Type B pancreatic cell (in vitro differentiated cells): ENCODE results near the gene LEKR1. TPM values are rescaled to one million over a fixed set of nuclear protein-coding genes. Genes with fewer than 3 reads are reported as not detected.

ENCODE experiments used
- DNase-seq: peaks from one replicate; pipeline ENCODE4 v3.0.0; 2021; ENCODE audit warnings: mixed read lengths; ENCODE audit not compliant: unreplicated experiment; ENCODE audit errors: extremely low spot score
- H3K27ac Mint-ChIP-seq: 2 replicates; pipeline ENCODE4 v1.8.0; 2021; ENCODE audit warnings: mild to moderate bottlenecking, mixed read lengths
- H3K27me3 Mint-ChIP-seq: 2 replicates; pipeline ENCODE4 v1.8.0; 2021; ENCODE audit warnings: mixed read lengths
- H3K36me3 Mint-ChIP-seq: 2 replicates; pipeline ENCODE4 v1.8.0; 2021; ENCODE audit warnings: mixed read lengths
- H3K4me1 Mint-ChIP-seq: one replicate; pipeline ENCODE4 v1.8.0; 2021; ENCODE audit warnings: mixed read lengths; ENCODE audit not compliant: unreplicated experiment
- H3K4me3 Mint-ChIP-seq: 2 replicates; pipeline ENCODE4 v1.8.0; 2021; ENCODE audit warnings: mild to moderate bottlenecking, mixed read lengths
- H3K9me3 Mint-ChIP-seq: 2 replicates; pipeline ENCODE4 v1.8.0; 2021; ENCODE audit warnings: mixed read lengths
- total RNA-seq: library from RNA; stranded (reverse); gene quantifications from 2 replicates; pipeline ENCODE4 v1.2.1, GENCODE V29; 2021; ENCODE audit warnings: low replicate concordance
- TF ChIP-seq, protein P1 (sequence below): fragments of 200-600 bp; sonication (generic); conservative IDR thresholded peaks from 2 replicates; pipeline ENCODE4 v1.5.0; 2021; ENCODE audit warnings: antibody characterized with exemption, mild to moderate bottlenecking

The LEKR1 gene
- total RNA-seq, 1 donor from 2014 or later = 1.6 TPM

DNA sequence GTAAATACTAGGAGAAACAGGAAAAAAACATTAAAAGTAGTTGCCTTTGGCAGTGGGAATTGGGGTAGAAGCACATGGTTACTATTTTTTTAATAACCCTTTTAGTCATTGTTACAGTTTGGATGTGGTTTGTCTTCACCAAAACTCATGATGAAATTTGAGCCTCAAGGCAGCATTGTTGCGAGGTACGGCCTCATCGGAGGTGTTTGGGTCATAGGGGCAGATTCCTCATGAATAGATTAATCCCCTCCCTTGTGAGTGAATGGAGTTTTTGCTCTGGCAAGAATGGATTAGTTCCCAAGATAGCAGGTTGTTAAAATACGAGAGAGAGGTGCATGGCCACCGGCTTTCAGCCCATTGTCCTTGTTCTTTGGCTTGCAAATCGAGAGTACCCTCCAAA lies 92.6 kb downstream of the LEKR1 start:
- TF ChIP-seq, protein P1, sequence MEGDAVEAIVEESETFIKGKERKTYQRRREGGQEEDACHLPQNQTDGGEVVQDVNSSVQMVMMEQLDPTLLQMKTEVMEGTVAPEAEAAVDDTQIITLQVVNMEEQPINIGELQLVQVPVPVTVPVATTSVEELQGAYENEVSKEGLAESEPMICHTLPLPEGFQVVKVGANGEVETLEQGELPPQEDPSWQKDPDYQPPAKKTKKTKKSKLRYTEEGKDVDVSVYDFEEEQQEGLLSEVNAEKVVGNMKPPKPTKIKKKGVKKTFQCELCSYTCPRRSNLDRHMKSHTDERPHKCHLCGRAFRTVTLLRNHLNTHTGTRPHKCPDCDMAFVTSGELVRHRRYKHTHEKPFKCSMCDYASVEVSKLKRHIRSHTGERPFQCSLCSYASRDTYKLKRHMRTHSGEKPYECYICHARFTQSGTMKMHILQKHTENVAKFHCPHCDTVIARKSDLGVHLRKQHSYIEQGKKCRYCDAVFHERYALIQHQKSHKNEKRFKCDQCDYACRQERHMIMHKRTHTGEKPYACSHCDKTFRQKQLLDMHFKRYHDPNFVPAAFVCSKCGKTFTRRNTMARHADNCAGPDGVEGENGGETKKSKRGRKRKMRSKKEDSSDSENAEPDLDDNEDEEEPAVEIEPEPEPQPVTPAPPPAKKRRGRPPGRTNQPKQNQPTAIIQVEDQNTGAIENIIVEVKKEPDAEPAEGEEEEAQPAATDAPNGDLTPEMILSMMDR = no peak
- Mint-ChIP-seq H3K9me3 (no peaks in the 10 kb centered on the region), H3K36me3 (peaks cover 3% of the 10 kb centered on the region), H3K4me1 (no peaks in the 10 kb centered on the region), H3K4me3 (no peak overlapping the region), H3K27me3 (no peaks in the 10 kb centered on the region), H3K27ac (no peak overlapping the region)
- no peak for DNase-seq

DNA sequence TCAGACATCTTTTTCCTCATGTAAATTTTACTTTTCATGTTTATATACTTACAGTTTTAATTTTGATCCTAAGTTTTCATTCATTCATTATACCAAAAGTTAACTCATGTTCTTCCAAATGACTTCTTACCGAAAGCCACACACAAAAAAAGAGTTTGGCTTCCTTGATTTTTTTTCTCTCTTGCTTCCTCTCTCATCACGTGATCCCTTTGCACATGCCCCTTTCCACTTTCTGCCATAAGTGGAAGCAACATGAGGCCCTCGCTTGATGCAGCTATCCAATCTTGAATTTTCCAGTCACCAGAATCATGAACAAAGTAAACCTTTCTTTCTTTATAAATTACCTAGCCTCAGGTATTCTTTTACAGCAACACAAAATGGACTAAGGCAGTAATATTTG lies 93.7 kb downstream of the LEKR1 start:
- no peaks in the 10 kb centered on the region for H3K4me1 Mint-ChIP-seq
- no peak for DNase-seq
- no peaks in the 10 kb centered on the region for H3K27me3 Mint-ChIP-seq
- peaks cover 8% of the 10 kb centered on the region for H3K36me3 Mint-ChIP-seq
- H3K4me3 Mint-ChIP-seq = no peak overlapping the region
- peaks cover 5% of the 10 kb centered on the region for H3K9me3 Mint-ChIP-seq
- TF ChIP-seq, protein P1 = no peak
- no peak overlapping the region for H3K27ac Mint-ChIP-seq

DNA sequence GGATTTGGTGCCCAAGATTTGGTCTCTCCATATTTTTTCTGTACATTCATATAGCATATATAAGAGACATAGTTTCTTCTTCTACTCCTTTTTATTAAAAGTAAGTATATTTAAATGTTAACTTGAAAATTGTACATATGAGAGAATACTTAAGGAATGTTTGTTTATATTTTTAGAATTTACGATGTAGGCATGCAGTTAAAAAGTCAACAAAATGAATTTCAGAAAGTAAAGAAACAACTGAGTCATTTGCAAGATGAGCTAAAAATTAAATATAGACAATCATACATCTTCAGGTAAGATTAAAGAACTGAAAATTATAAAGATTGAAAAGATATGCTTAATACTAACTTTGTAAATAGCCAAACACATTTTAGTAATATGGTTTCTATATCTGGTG lies 94.2 kb downstream of the LEKR1 start:
- H3K9me3 Mint-ChIP-seq = peaks cover 5% of the 10 kb centered on the region
- no peaks in the 10 kb centered on the region for H3K27me3 Mint-ChIP-seq
- H3K4me3 Mint-ChIP-seq = no peak overlapping the region
- peaks cover 6% of the 10 kb centered on the region for H3K36me3 Mint-ChIP-seq
- no peak overlapping the region for H3K27ac Mint-ChIP-seq
- TF ChIP-seq, protein P1 = no peak
- DNase-seq = no peak
- no peaks in the 10 kb centered on the region for H3K4me1 Mint-ChIP-seq

GRCh38 chr3:156923349-156923748 lies 97.2 kb downstream of the LEKR1 start:
- Mint-ChIP-seq H3K27me3 (no peaks in the 10 kb centered on the region), H3K27ac (no peak overlapping the region), H3K4me1 (no peaks in the 10 kb centered on the region), H3K36me3 (peaks cover 6% of the 10 kb centered on the region), H3K9me3 (peaks cover 5% of the 10 kb centered on the region), H3K4me3 (no peak overlapping the region)
- DNase-seq = no peak
- TF ChIP-seq, protein P1 = no peak

GRCh38 chr3:156938724-156939123 lies 112.6 kb downstream of the LEKR1 start:
- Mint-ChIP-seq H3K9me3 (no peaks in the 10 kb centered on the region), H3K27me3 (no peaks in the 10 kb centered on the region), H3K36me3 (no peaks in the 10 kb centered on the region), H3K27ac (no peak overlapping the region), H3K4me3 (no peak overlapping the region), H3K4me1 (no peaks in the 10 kb centered on the region)
- no peak for DNase-seq
- TF ChIP-seq, protein P1 = no peak

DNA sequence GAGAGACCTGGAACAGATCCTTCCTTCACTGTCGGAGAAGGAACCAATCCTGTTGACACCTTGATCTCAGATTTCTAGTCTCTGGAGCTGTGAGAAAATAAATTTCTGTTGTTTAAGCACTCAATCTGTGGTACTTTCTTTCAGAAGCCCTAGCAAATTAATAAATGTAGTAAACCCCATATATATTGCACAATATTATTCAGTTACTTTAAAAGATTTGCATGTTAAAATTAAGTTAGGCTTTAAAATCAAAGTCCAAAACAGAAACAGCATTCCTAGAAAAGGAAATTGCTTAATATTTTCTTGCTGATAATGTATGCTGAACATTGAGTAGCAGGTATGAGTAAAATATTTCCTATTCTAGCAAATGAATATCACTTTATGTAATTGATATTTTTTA lies 113.2 kb downstream of the LEKR1 start:
- H3K27ac Mint-ChIP-seq = no peak overlapping the region
- TF ChIP-seq, protein P1 = no peak
- H3K27me3 Mint-ChIP-seq = no peaks in the 10 kb centered on the region
- H3K4me1 Mint-ChIP-seq = no peaks in the 10 kb centered on the region
- H3K36me3 Mint-ChIP-seq = no peaks in the 10 kb centered on the region
- no peak overlapping the region for H3K4me3 Mint-ChIP-seq
- DNase-seq = no peak
- no peaks in the 10 kb centered on the region for H3K9me3 Mint-ChIP-seq
